SK-N-SH treated with all-trans-retinoic acid at 6 μM for 48 hours (cell line): Measurements from ENCODE around the gene FNDC1.

Source experiments
- ATAC-seq: fragments of 200-7000 bp; cut with Tn5 transposase; 3 replicates; pipeline ENCODE4 v1.9.1; 2020; ENCODE audit warnings: mild to moderate bottlenecking, moderate library complexity
- ARNTL ChIP-seq: fragments of 450-650 bp; formaldehyde crosslinking; IDR thresholded peaks from 2 replicates; pipeline ENCODE4 v1.5.0; 2020; ENCODE audit warnings: low read depth, mild to moderate bottlenecking, moderate library complexity, borderline replicate concordance
- BACH2 ChIP-seq: fragments of 250-450 bp; sonication (Bioruptor Pico); IDR thresholded peaks from 2 replicates; pipeline ENCODE4 v1.9.0; 2021; ENCODE audit warnings: mild to moderate bottlenecking, borderline replicate concordance
- CREB5 ChIP-seq: fragments of 250-450 bp; sonication (Bioruptor Pico); IDR thresholded peaks from 2 replicates; pipeline ENCODE4 v1.5.1; 2020; ENCODE audit warnings: low read depth, mild to moderate bottlenecking, moderate library complexity
- CSDC2 ChIP-seq: fragments of 250-450 bp; sonication (Bioruptor Pico); IDR thresholded peaks from 2 replicates; pipeline ENCODE4 v1.5.0; 2020; ENCODE audit warnings: mild to moderate bottlenecking, moderate library complexity
- CSRNP3 ChIP-seq: fragments of 250-450 bp; sonication (Bioruptor Pico); IDR thresholded peaks from 2 replicates; pipeline ENCODE4 v1.5.1; 2021; ENCODE audit warnings: mild to moderate bottlenecking, moderate library complexity
- ESRRG ChIP-seq: fragments of 250-450 bp; sonication (Bioruptor Pico); IDR thresholded peaks from 2 replicates; pipeline ENCODE4 v1.6.1; 2021; ENCODE audit warnings: mild to moderate bottlenecking
- GLIS3 ChIP-seq: fragments of 250-450 bp; sonication (Bioruptor Pico); IDR thresholded peaks from 2 replicates; pipeline ENCODE4 v1.5.0; 2020; ENCODE audit warnings: mild to moderate bottlenecking, moderate library complexity
- ISL1 ChIP-seq: fragments of 250-450 bp; sonication (Bioruptor Pico); IDR thresholded peaks from 2 replicates; pipeline ENCODE4 v2.1.2; 2022; ENCODE audit warnings: mild to moderate bottlenecking, moderate library complexity
- OSR1 ChIP-seq: fragments of 250-450 bp; sonication (Bioruptor Pico); IDR thresholded peaks from 2 replicates; pipeline ENCODE4 v1.8.0; 2022; ENCODE audit warnings: moderate library complexity, mild to moderate bottlenecking, inconsistent platforms
- PATZ1 ChIP-seq: fragments of 250-450 bp; sonication (Bioruptor Pico); IDR thresholded peaks from 2 replicates; pipeline ENCODE4 v1.8.0; 2020; ENCODE audit warnings: mild to moderate bottlenecking, moderate library complexity, borderline replicate concordance
- POU6F1 ChIP-seq: fragments of 250-450 bp; sonication (Bioruptor Pico); IDR thresholded peaks from 2 replicates; pipeline ENCODE4 v1.8.0; 2021; ENCODE audit warnings: low read depth, mild to moderate bottlenecking, moderate library complexity, borderline replicate concordance
- PPARA ChIP-seq: fragments of 250-450 bp; sonication (Bioruptor Pico); IDR thresholded peaks from 2 replicates; pipeline ENCODE4 v1.5.0; 2020; ENCODE audit warnings: mild to moderate bottlenecking, borderline replicate concordance
- SNAI2 ChIP-seq: fragments of 250-450 bp; sonication (Bioruptor Pico); IDR thresholded peaks from 2 replicates; pipeline ENCODE4 v1.5.0; 2020; ENCODE audit warnings: mild to moderate bottlenecking, moderate library complexity
- TCF4 ChIP-seq: fragments of 250-450 bp; sonication (Bioruptor Pico); IDR thresholded peaks from 2 replicates; pipeline ENCODE4 v1.8.0; 2021; ENCODE audit warnings: mild to moderate bottlenecking, moderate library complexity, borderline replicate concordance
- TOX ChIP-seq: fragments of 250-450 bp; sonication (Bioruptor Pico); IDR thresholded peaks from 2 replicates; pipeline ENCODE4 v1.8.0; 2021; ENCODE audit warnings: mild to moderate bottlenecking, moderate library complexity, borderline replicate concordance
- TSHZ2 ChIP-seq: fragments of 250-450 bp; sonication (Bioruptor Pico); IDR thresholded peaks from 2 replicates; pipeline ENCODE4 v1.5.0; 2020; ENCODE audit warnings: mild to moderate bottlenecking, moderate library complexity
- ZFP3 ChIP-seq: fragments of 250-450 bp; sonication (Bioruptor Pico); IDR thresholded peaks from 2 replicates; pipeline ENCODE4 v1.5.0; 2020; ENCODE audit warnings: mild to moderate bottlenecking, moderate library complexity
- ZFP30 ChIP-seq: fragments of 450-650 bp; formaldehyde crosslinking; IDR thresholded peaks from 2 replicates; pipeline ENCODE4 v1.5.0; 2022; ENCODE audit warnings: mild to moderate bottlenecking, moderate library complexity
- ZNF565 ChIP-seq: fragments of 450-650 bp; formaldehyde crosslinking; conservative IDR thresholded peaks from 2 replicates; pipeline ENCODE4 v1.5.0; 2020; ENCODE audit warnings: low read depth, mild to moderate bottlenecking, moderate library complexity
- ZNF70 ChIP-seq: fragments of 450-650 bp; formaldehyde crosslinking; IDR thresholded peaks from 2 replicates; pipeline ENCODE4 v1.5.0; 2020; ENCODE audit warnings: mild to moderate bottlenecking, moderate library complexity
- ZNF8 ChIP-seq: fragments of 450-650 bp; formaldehyde crosslinking; IDR thresholded peaks from 2 replicates; pipeline ENCODE4 v1.5.0; 2020; ENCODE audit warnings: mild to moderate bottlenecking, moderate library complexity

Gene FNDC1

GRCh38 chr6:159201336-159201735, 32.1 kb downstream of the FNDC1 start (continued):
- TF ChIP-seq ARNTL (CRISPR knock-in tag) = no peak
- TF ChIP-seq OSR1 (CRISPR knock-in tag) = no peak
- no peak for TF ChIP-seq SNAI2 (CRISPR knock-in tag)
- no peak for TF ChIP-seq BACH2 (CRISPR knock-in tag)
- TF ChIP-seq TSHZ2 (CRISPR knock-in tag) = no peak

GRCh38 chr6:159203304-159204005, 34.3 kb downstream of the FNDC1 start:
- TF ChIP-seq GLIS3 (CRISPR knock-in tag) (no peak), TCF4 (CRISPR knock-in tag) (no peak), TOX (CRISPR knock-in tag) (no peak), PATZ1 (CRISPR knock-in tag) (no peak), TSHZ2 (CRISPR knock-in tag) (no peak), ZFP3 (CRISPR knock-in tag) (no peak), ISL1 (CRISPR knock-in tag) (no peak), CSRNP3 (CRISPR knock-in tag) (no peak), ZNF70 (CRISPR knock-in tag) (no peak), ARNTL (CRISPR knock-in tag) (no peak), ZFP30 (CRISPR knock-in tag) (no peak), PPARA (CRISPR knock-in tag) (no peak), SNAI2 (CRISPR knock-in tag) (no peak), POU6F1 (no peak), CSDC2 (no peak), ZNF8 (CRISPR knock-in tag) (no peak), ESRRG (no peak), CREB5 (CRISPR knock-in tag) (no peak), OSR1 (CRISPR knock-in tag) (no peak), ZNF565 (no peak)
- TF ChIP-seq, all 23 proteins: peak for 0
- peak; percentile 47; the same call in 2 of the 3 replicates for ATAC-seq
